T-cell (primary cell): Measurements from ENCODE around the gene ADAMTS12. TPM values are rescaled to one million over a fixed set of nuclear protein-coding genes. Genes with fewer than 3 reads are reported as not detected.

ENCODE experiments used
- ATAC-seq, 4 experiments: fragments of 200-7000 bp in 3 of 4; fragments of 150-1000 bp in 1 of 4; cut with Tn5 transposase; replicated peaks in 1 of 4; 1 replicate in 3 of 4; 2 replicates in 1 of 4; pipeline ENCODE4 v1.10.0; 2021; ENCODE audit warnings: moderate library complexity in 3 of 4, mild to moderate bottlenecking in 2 of 4, moderate number of reproducible peaks in 1 of 4
- CTCF ChIA-PET, 2 donors: fragments of 300-600 bp; sonication (Branson Sonifier 250); formaldehyde crosslinking; loops; one replicate each; lab custom pipeline; 2022; ENCODE audit warnings: antibody characterized with exemption in 2 of 2; lab: Charles Lee
- POLR2A ChIA-PET, 2 donors: fragments of 300-600 bp; sonication (Branson Sonifier 250); formaldehyde crosslinking; loops; one replicate each; lab custom pipeline; 2022; ENCODE audit warnings: antibody characterized with exemption in 2 of 2; lab: Charles Lee
- DNase-seq, 35 experiments: peaks; one replicate each; pipeline versions ENCODE4 v3.0.0 to v3.0.0-alpha.2; 2013 to 2023
- H3K27ac ChIP-seq: one replicate; pipeline ENCODE4 v1.5.1; 2013; ENCODE audit warnings: low read length
- H3K27me3 ChIP-seq, 2 experiments: replicated peaks in 1 of 2; 1 replicate in 1 of 2; 2 replicates in 1 of 2; pipeline versions ENCODE4 v1.6.1 to v1.7.0; 2013; ENCODE audit warnings: low read length in 1 of 2, mixed read lengths in 1 of 2; ENCODE audit not compliant: control insufficient read depth in 2 of 2, insufficient read depth in 2 of 2; ENCODE audit errors: extremely low read depth in 1 of 2
- H3K36me3 ChIP-seq, 2 donors: 1 replicate in 1 of 2; 2 replicates in 1 of 2; pipeline versions ENCODE4 v1.6.1 to v1.7.0; 2013; ENCODE audit warnings: low read length in 1 of 2; ENCODE audit not compliant: control insufficient read depth in 2 of 2, insufficient read depth in 1 of 2; ENCODE audit errors: extremely low read depth in 1 of 2
- H3K4me1 ChIP-seq, 2 experiments: 1 replicate in 1 of 2; 2 replicates in 1 of 2; pipeline versions ENCODE4 v1.6.1 to v1.7.0; 2013; ENCODE audit warnings: low read length in 2 of 2, mixed read lengths in 1 of 2; ENCODE audit not compliant: insufficient read depth in 2 of 2, control insufficient read depth in 1 of 2; ENCODE audit errors: extremely low read depth in 1 of 2
- H3K4me3 ChIP-seq, 2 donors: 1 replicate in 1 of 2; 2 replicates in 1 of 2; pipeline versions ENCODE4 v1.5.1 to v1.7.0; 2013; ENCODE audit warnings: mild to moderate bottlenecking in 2 of 2, low read length in 1 of 2, moderate library complexity in 1 of 2; ENCODE audit not compliant: control insufficient read depth in 1 of 2; ENCODE audit errors: extremely low read depth in 1 of 2
- H3K9me3 ChIP-seq: 2 replicates; pipeline ENCODE4 v1.7.0; 2013
- H3K27ac Mint-ChIP-seq, 2 donors: one replicate each; pipeline ENCODE4 v1.8.0; 2020 to 2021; ENCODE audit warnings: mild to moderate bottlenecking in 2 of 2, mixed read lengths in 2 of 2
- H3K27me3 Mint-ChIP-seq, 2 donors: one replicate each; pipeline ENCODE4 v1.8.0; 2021 to 2022; ENCODE audit warnings: mixed read lengths in 2 of 2
- H3K36me3 Mint-ChIP-seq: one replicate; pipeline ENCODE4 v1.8.0; 2021; ENCODE audit warnings: mixed read lengths
- H3K4me1 Mint-ChIP-seq, 3 donors: one replicate each; pipeline ENCODE4 v1.8.0; 2020 to 2022; ENCODE audit warnings: mixed read lengths in 3 of 3, mild to moderate bottlenecking in 1 of 3
- H3K4me3 Mint-ChIP-seq, 3 donors: one replicate each; pipeline ENCODE4 v1.8.0; 2020 to 2022; ENCODE audit warnings: mild to moderate bottlenecking in 3 of 3, mixed read lengths in 3 of 3, moderate library complexity in 3 of 3
- H3K9me3 Mint-ChIP-seq, 3 donors: one replicate each; pipeline ENCODE4 v1.8.0; 2020 to 2022; ENCODE audit warnings: mixed read lengths in 3 of 3
- WGBS: methylation state at CpG from one replicate; pipeline ENCODE4 v1.1.5; 2013; ENCODE audit warnings: missing lambda C conversion rate; ENCODE audit not compliant: insufficient coverage; 5-methylcytosine and 5-hydroxymethylcytosine counted together
- total RNA-seq, 35 experiments: library from RNA in 6 of 35; stranded (reverse) in 6 of 35; fragments of 120-200 nt in 1 of 35; gene quantifications; one replicate each; pipeline versions ENCODE4 v1.2.1 to v1.2.4 and lab custom pipeline; 2013 to 2026

Gene ADAMTS12
- total RNA-seq, 5 donors from 2014 or later (not counting 1 experiment from before 2014, with no cell fraction given) = 0.03 TPM; not detected in 4

- no peaks in the 10 kb centered on the region for H3K36me3 Mint-ChIP-seq
- Histone ChIP-seq H3K4me1 (no peaks in the 10 kb centered on the region), H3K27ac (no peak overlapping the region), H3K9me3 (no peaks in the 10 kb centered on the region), H3K4me3 (no peak overlapping the region), H3K36me3 (no peaks in the 10 kb centered on the region), H3K27me3 (no peaks in the 10 kb centered on the region)
- no peak overlapping the region for H3K4me3 Mint-ChIP-seq
- DNase-seq = no peak
- H3K27ac Mint-ChIP-seq = no peak overlapping the region
- ChIA-PET CTCF (no interaction called here), POLR2A (no interaction called here)
- peaks cover 4 to 10% of the 10 kb centered on the region in 2 donors for H3K27me3 Mint-ChIP-seq
- ATAC-seq = no peak
- peaks cover 0 to 7% (median 0%) of the 10 kb centered on the region in 3 donors for H3K4me1 Mint-ChIP-seq
- 67% methylated on average over 1 of the region's 1 CpG for WGBS
- no peaks in the 10 kb centered on the region for H3K9me3 Mint-ChIP-seq
Observed at GRCh38 chr5:33829430-33829829, 62.4 kb downstream of the ADAMTS12 start.

DNA sequence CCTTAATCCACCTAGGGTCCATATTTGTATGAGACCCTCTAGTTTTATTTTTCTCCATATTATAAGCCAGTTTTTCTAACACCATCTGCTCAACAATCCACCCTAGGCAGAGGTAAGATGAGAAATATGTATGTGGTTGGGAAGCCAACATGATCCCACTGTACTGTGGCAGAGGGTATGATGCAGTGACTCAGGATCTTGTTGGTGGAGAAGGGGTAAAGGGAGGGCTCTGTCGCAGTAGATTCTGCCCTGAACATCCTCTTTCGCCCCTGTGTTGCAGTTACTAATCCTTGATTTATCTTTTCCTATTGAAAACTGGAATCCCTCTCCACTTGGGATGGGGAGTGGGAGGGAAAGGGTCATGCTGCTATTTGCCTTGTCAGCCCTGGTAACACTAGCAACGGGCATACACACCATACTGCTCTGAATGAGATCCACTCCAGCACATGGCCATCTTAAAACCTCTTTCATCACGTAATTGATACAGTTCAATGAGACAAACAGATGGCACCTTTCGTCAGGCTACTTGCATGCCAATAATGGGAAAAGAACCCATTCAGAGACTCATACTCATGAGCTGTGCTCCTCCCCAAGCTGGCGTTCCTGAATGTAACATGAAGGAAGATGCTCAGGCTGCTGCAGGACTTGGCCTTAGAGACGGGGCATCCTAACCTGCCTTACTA lies 63.0 kb downstream of the ADAMTS12 start:
- Histone ChIP-seq H3K9me3 (no peaks in the 10 kb centered on the region), H3K4me3 (no peak overlapping the region), H3K4me1 (no peaks in the 10 kb centered on the region), H3K27ac (no peak overlapping the region), H3K36me3 (no peaks in the 10 kb centered on the region), H3K27me3 (no peaks in the 10 kb centered on the region)
- ATAC-seq (no peak), DNase-seq (no peak)
- H3K27me3 Mint-ChIP-seq = peaks cover 4 to 10% of the 10 kb centered on the region in 2 donors
- CTCF ChIA-PET = no interaction called here
- 100% methylated on average over 1 of the region's 7 CpGs for WGBS
- POLR2A ChIA-PET = no interaction called here
- H3K9me3 Mint-ChIP-seq = no peaks in the 10 kb centered on the region
- no peak overlapping the region for H3K27ac Mint-ChIP-seq
- peaks cover 0 to 7% (median 0%) of the 10 kb centered on the region in 3 donors for H3K4me1 Mint-ChIP-seq
- H3K36me3 Mint-ChIP-seq = no peaks in the 10 kb centered on the region
- H3K4me3 Mint-ChIP-seq = no peak overlapping the region

DNA sequence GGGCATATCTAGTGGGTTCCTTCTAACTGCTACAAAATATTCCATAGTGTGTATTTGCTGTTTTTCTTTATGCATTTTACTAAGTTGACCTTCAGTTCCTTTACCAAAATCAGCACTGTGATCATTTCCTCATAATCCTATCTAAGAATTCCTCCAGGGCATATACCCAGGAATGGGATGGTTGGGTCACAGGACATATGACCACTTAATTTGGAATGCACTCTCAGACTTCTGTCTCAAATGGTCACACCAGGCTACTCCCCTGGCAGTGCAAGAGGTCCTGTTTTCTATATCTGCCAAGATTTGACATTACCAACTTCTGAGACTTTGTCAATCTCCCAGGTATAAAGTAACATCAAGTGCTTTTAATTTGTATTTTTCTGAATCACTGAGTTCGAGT lies 63.9 kb downstream of the ADAMTS12 start:
- H3K36me3 Mint-ChIP-seq = no peaks in the 10 kb centered on the region
- no peak for DNase-seq
- Histone ChIP-seq H3K27me3 (no peaks in the 10 kb centered on the region), H3K9me3 (no peaks in the 10 kb centered on the region), H3K4me3 (no peak overlapping the region), H3K4me1 (no peaks in the 10 kb centered on the region), H3K27ac (no peak overlapping the region), H3K36me3 (no peaks in the 10 kb centered on the region)
- WGBS = 83% methylated on average over 1 of the region's 1 CpG
- ATAC-seq = no peak
- H3K4me1 Mint-ChIP-seq = peaks cover 0 to 7% (median 0%) of the 10 kb centered on the region in 3 donors
- H3K27me3 Mint-ChIP-seq = peaks cover 4 to 10% of the 10 kb centered on the region in 2 donors
- ChIA-PET CTCF (no interaction called here), POLR2A (no interaction called here)
- H3K9me3 Mint-ChIP-seq = no peaks in the 10 kb centered on the region
- no peak overlapping the region for H3K4me3 Mint-ChIP-seq
- no peak overlapping the region for H3K27ac Mint-ChIP-seq

DNA sequence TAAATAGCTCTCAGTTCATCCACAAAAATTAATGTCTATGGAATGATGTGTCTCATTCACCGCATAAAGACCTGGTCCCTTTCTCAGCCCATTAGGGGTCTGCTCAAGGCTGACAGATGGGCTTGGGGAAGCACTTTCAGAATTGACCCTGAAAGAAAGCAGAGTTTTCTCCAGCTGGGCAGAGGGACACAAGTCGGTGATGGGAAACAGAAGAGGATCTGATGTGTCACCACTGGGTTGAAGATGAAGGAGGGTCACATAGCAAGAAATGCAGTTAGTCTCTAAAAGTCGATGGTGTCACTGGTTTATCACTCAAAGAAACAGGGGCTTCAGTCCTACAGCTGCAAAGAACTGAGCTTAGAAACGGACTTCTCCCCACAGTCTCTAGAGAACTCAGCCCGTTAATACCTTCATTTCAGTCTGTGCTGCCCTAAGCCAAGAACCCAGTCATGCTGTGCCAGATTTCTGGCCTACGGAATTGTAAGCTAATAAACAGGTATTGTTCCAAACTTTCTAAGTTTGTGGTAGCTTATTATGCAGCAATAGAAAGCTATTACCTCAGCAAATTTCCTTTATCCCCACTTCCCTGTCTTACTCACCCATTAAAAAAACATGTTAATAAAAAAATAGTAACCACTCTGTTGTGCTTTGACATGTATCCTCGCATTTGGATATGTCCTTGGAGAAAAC lies 64.6 kb downstream of the ADAMTS12 start:
- H3K9me3 ChIP-seq = no peaks in the 10 kb centered on the region
- ChIA-PET CTCF (interaction anchor here in 1 of 2 donors (0.5 kb wide), 1 partner anchor 108 kb away, joined by 6 read pairs; no protein-coding TSS in a partner anchor), POLR2A (interaction anchor here (0.5 to 0.6 kb wide), 2 partner anchors 142 to 1251 kb away, joined by 3 read pairs; no protein-coding TSS in a partner anchor)
- H3K27me3 Mint-ChIP-seq = peaks cover 6 to 11% of the 10 kb centered on the region in 2 donors
- H3K4me3 ChIP-seq = no peak overlapping the region
- H3K36me3 ChIP-seq = no peaks in the 10 kb centered on the region
- no peaks in the 10 kb centered on the region for H3K27me3 ChIP-seq
- H3K36me3 Mint-ChIP-seq = no peaks in the 10 kb centered on the region
- no peaks in the 10 kb centered on the region for H3K4me1 ChIP-seq
- no peak overlapping the region for H3K27ac ChIP-seq
- H3K27ac Mint-ChIP-seq = no peak overlapping the region
- peaks cover 0 to 7% (median 0%) of the 10 kb centered on the region in 3 donors for H3K4me1 Mint-ChIP-seq
- no peak for ATAC-seq
- no peak overlapping the region for H3K4me3 Mint-ChIP-seq
- H3K9me3 Mint-ChIP-seq = no peaks in the 10 kb centered on the region
- 81% methylated on average over 4 of the region's 7 CpGs for WGBS
- DNase-seq = no peak

DNA sequence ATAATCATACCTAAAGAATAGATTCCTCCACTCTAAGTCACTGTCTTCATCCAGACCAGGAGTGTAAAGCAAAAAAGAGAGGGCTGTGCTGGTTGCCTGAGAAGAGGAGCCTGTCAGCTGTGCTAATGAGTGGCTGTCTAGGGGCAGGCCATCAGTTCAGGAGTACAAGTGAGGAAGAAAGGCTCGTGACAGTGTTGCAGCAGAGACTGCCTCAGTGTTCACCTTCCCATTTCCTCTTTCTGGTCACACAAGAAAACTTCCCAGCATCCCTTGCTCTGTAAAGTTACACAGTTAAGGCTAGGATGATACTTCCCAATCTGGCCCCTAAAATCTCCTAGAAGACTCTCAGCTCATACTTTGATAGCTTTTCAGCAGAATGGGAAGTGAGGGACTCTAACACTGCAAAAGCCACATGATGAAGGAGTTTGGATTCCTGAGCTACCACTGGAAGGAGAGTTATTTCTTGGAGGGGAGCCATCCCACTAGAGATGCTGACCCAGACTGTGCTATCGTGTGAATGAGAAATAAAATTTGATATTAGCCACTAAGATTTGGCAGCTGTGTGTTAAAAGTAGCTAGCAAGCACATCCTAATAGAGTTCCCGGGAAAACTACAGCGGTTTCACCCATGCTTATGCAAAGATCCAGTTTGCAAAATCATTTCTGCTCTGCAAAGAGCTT lies 67.1 kb downstream of the ADAMTS12 start:
- Mint-ChIP-seq H3K9me3 (peaks cover 0 to 4% (median 3%) of the 10 kb centered on the region in 3 donors), H3K36me3 (no peaks in the 10 kb centered on the region), H3K4me3 (no peak overlapping the region), H3K27ac (no peak overlapping the region), H3K4me1 (peaks cover 0 to 7% (median 0%) of the 10 kb centered on the region in 3 donors), H3K27me3 (peaks cover 9 to 11% of the 10 kb centered on the region in 2 donors)
- Histone ChIP-seq H3K4me1 (no peaks in the 10 kb centered on the region), H3K4me3 (no peak overlapping the region), H3K27me3 (no peaks in the 10 kb centered on the region), H3K27ac (no peak overlapping the region), H3K9me3 (no peaks in the 10 kb centered on the region), H3K36me3 (no peaks in the 10 kb centered on the region)
- CTCF ChIA-PET = no interaction called here
- POLR2A ChIA-PET = no interaction called here
- ATAC-seq = no peak
- DNase-seq = no peak
- 100% methylated on average over 1 of the region's 4 CpGs for WGBS

DNA sequence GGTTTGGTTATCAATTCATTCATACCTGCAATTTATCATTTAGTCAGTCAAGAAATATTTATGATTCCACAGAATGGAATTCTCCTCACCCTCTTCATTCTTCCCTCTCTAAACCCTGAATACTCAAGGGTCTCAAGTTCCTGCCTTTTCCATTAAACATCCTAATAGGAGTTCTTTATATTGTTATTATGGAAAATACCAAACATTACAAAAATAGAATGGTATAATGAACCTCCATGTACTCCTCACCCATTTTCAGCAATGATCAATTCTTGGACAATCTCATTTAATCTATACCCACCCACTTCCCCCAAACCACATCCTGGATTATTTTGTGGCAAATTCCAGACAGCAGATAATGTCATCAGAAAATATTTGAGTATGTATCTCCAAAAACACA lies 74.5 kb downstream of the ADAMTS12 start:
- H3K27ac Mint-ChIP-seq = no peak overlapping the region
- H3K27me3 Mint-ChIP-seq = peaks cover 3 to 8% of the 10 kb centered on the region in 2 donors
- no peaks in the 10 kb centered on the region for H3K36me3 Mint-ChIP-seq
- Histone ChIP-seq H3K27me3 (no peaks in the 10 kb centered on the region), H3K27ac (no peak overlapping the region), H3K36me3 (no peaks in the 10 kb centered on the region), H3K4me3 (no peak overlapping the region), H3K4me1 (no peaks in the 10 kb centered on the region), H3K9me3 (no peaks in the 10 kb centered on the region)
- POLR2A ChIA-PET = no interaction called here
- H3K4me1 Mint-ChIP-seq = peaks cover 0 to 2% (median 0%) of the 10 kb centered on the region in 3 donors
- no peak for ATAC-seq
- peaks cover 3 to 8% (median 7%) of the 10 kb centered on the region in 3 donors for H3K9me3 Mint-ChIP-seq
- CTCF ChIA-PET = no interaction called here
- DNase-seq = no peak
- no peak overlapping the region for H3K4me3 Mint-ChIP-seq
